K562 (cell line): ENCODE data around the gene FUT2. TPM values are rescaled to one million over a fixed set of nuclear protein-coding genes. Genes with fewer than 3 reads are reported as not detected.

Experiments used
- ATF1 ChIP-seq, 2 experiments: fragments of 450-650 bp in 1 of 2; IDR thresholded peaks; 2 replicates each; pipeline ENCODE4 v1.6.1; 2016; ENCODE audit warnings: missing compliant biosample characterization in 1 of 2, missing genetic modification characterization in 1 of 2
- ETV1 ChIP-seq: fragments of 450-650 bp; conservative IDR thresholded peaks from 2 replicates; pipeline ENCODE4 v1.6.1; 2016; ENCODE audit warnings: missing genetic modification characterization, control low read depth, low read depth, missing compliant biosample characterization
- ILK ChIP-seq: fragments of 450-650 bp; IDR thresholded peaks from 2 replicates; pipeline ENCODE4 v1.6.1; 2016; ENCODE audit warnings: missing genetic modification characterization, low read depth, mild to moderate bottlenecking, missing compliant biosample characterization, moderate library complexity, borderline replicate concordance
- KLF10 ChIP-seq: fragments of 250-450 bp; sonication (Bioruptor Pico); IDR thresholded peaks from 2 replicates; pipeline ENCODE4 v1.6.1; 2021; ENCODE audit warnings: matching md5 sums
- KLF16 ChIP-seq: IDR thresholded peaks from 2 replicates; pipeline ENCODE4 v1.6.1; 2016; ENCODE audit warnings: antibody characterized with exemption
- SP2 ChIP-seq: IDR thresholded peaks from 2 replicates; pipeline ENCODE4 v1.6.1; 2011; ENCODE audit warnings: mild to moderate bottlenecking, low read depth, low read length, moderate library complexity; ENCODE audit not compliant: poor library complexity, severe bottlenecking; ENCODE audit errors: extremely low read depth
- TAL1 ChIP-seq: fragments of 450-650 bp; IDR thresholded peaks from 2 replicates; pipeline ENCODE4 v1.6.1; 2016; ENCODE audit warnings: mild to moderate bottlenecking
- UBTF ChIP-seq, 2 experiments: IDR thresholded peaks; 2 replicates each; pipeline ENCODE4 v1.6.1; 2012; ENCODE audit warnings: improper control_type of control experiment in 2 of 2, low read depth in 2 of 2, low read length in 2 of 2, borderline replicate concordance in 1 of 2
- YBX1 ChIP-seq: fragments of 450-650 bp; IDR thresholded peaks from 2 replicates; pipeline ENCODE4 v1.7.1; 2016; ENCODE audit warnings: mild to moderate bottlenecking
- ZNF311 ChIP-seq: fragments of 250-450 bp; sonication (Bioruptor Pico); IDR thresholded peaks from 2 replicates; pipeline ENCODE4 v1.4.0; 2020; ENCODE audit warnings: mild to moderate bottlenecking, moderate library complexity
- ZNF644 ChIP-seq: fragments of 200-800 bp; sonication (Bioruptor generic); IDR thresholded peaks from 2 replicates; pipeline ENCODE4 v1.6.1; 2016; ENCODE audit warnings: low read depth, missing genetic modification characterization, missing compliant biosample characterization
- ZNF766 ChIP-seq: fragments of 200-800 bp; sonication (Bioruptor generic); conservative IDR thresholded peaks from 2 replicates; pipeline ENCODE4 v1.6.1; 2016; ENCODE audit warnings: missing genetic modification characterization, missing compliant biosample characterization
- polyA plus RNA-seq, 8 experiments: library from polyadenylated mRNA; depleted of rRNA in 4 of 8; stranded (reverse) in 5 of 8; unstranded in 3 of 8; fragments of >200 nt; fragmentation: Nextera tagmentation in 2 of 8; fragmentation: Illumina TruSeq in 1 of 8; extraction: Ambion mirVana in 2 of 8; extraction: Trizol in 1 of 8; gene quantifications; 2 replicates each; pipeline versions ENCODE4 v1.2.1 to v1.2.3, GENCODE V29; 2011 to 2014; ENCODE audit warnings: inconsistent platforms in 1 of 8, missing spikeins in 1 of 8
- total RNA-seq, 7 experiments: library from RNA; depleted of rRNA in 6 of 7; stranded (reverse); fragments of >200 nt in 6 of 7; fragmentation: Illumina TruSeq in 2 of 7; extraction: Trizol in 2 of 7; gene quantifications; 2 replicates each; pipeline versions ENCODE4 v1.2.1 to v1.2.3, GENCODE V29; 2011 to 2021; ENCODE audit warnings: low replicate concordance in 1 of 7
- TF ChIP-seq, protein P1 (sequence below): sonication (generic); formaldehyde crosslinking; IDR thresholded peaks from 2 replicates; pipeline ENCODE4 v1.8.0; 2022; ENCODE audit warnings: mild to moderate bottlenecking, missing genetic modification reagents, borderline replicate concordance
- TF ChIP-seq, protein P2 (sequence below): fragments of 450-650 bp; IDR thresholded peaks from 2 replicates; pipeline ENCODE4 v1.6.1; 2016; ENCODE audit warnings: low read depth

Gene FUT2
- total and polyA plus RNA-seq, 9 of the 15 experiments (the other 6 are each of a cell fraction or from before 2014, with no cell fraction given) = 0.03 to 0.04 TPM; not detected in 7

DNA sequence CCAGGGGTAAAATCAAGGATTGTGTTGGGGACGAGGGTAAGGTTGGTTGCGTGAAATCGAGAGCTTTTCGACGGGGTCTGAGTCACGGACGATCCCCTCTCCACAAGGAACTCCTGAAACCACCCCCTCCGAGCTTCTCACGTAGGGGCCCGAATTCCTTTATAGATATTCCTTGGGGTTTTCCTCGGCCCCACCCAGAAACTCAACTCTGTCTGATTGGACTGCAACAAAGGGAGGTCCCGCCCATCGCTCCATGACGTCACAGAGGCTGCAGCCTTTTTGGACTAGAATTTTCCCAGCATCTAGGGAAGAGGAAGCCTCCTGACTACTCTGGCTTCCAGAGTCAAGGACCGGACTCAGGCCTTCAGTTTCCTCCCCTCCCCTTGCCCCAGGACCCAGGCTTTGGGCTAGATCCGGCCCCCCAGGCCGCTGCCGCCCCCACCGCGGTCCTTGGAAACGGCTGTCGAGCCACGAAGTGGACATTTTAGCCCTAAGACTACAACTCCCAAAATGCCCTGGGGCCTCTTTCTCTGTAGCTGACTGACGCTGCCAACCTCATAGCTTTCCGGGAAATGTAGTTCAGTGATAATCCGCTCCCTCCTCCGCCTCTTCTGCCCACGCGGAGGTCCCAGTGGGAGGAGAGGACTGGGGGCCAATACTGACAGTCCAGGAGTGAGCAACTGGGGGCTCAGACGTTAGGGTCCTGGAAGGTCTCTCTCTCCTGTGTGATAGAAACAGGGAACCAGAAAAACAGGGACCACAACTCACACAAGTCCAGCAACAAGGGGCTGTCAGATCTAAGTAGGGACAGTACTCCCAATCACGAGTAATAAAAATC, 51.2 kb downstream of the FUT2 start, which contains the start of gene IZUMO1 (continued):
- no peak for TF ChIP-seq KLF10
- TF ChIP-seq, protein P1, sequence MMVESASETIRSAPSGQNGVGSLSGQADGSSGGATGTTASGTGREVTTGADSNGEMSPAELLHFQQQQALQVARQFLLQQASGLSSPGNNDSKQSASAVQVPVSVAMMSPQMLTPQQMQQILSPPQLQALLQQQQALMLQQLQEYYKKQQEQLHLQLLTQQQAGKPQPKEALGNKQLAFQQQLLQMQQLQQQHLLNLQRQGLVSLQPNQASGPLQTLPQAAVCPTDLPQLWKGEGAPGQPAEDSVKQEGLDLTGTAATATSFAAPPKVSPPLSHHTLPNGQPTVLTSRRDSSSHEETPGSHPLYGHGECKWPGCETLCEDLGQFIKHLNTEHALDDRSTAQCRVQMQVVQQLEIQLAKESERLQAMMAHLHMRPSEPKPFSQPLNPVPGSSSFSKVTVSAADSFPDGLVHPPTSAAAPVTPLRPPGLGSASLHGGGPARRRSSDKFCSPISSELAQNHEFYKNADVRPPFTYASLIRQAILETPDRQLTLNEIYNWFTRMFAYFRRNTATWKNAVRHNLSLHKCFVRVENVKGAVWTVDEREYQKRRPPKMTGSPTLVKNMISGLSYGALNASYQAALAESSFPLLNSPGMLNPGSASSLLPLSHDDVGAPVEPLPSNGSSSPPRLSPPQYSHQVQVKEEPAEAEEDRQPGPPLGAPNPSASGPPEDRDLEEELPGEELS (CRISPR knock-in tag) = peak; percentile 54; the same call in 1 of the 2 replicates
- no peak for TF ChIP-seq YBX1
- no peak for TF ChIP-seq TAL1
- TF ChIP-seq, protein P2, sequence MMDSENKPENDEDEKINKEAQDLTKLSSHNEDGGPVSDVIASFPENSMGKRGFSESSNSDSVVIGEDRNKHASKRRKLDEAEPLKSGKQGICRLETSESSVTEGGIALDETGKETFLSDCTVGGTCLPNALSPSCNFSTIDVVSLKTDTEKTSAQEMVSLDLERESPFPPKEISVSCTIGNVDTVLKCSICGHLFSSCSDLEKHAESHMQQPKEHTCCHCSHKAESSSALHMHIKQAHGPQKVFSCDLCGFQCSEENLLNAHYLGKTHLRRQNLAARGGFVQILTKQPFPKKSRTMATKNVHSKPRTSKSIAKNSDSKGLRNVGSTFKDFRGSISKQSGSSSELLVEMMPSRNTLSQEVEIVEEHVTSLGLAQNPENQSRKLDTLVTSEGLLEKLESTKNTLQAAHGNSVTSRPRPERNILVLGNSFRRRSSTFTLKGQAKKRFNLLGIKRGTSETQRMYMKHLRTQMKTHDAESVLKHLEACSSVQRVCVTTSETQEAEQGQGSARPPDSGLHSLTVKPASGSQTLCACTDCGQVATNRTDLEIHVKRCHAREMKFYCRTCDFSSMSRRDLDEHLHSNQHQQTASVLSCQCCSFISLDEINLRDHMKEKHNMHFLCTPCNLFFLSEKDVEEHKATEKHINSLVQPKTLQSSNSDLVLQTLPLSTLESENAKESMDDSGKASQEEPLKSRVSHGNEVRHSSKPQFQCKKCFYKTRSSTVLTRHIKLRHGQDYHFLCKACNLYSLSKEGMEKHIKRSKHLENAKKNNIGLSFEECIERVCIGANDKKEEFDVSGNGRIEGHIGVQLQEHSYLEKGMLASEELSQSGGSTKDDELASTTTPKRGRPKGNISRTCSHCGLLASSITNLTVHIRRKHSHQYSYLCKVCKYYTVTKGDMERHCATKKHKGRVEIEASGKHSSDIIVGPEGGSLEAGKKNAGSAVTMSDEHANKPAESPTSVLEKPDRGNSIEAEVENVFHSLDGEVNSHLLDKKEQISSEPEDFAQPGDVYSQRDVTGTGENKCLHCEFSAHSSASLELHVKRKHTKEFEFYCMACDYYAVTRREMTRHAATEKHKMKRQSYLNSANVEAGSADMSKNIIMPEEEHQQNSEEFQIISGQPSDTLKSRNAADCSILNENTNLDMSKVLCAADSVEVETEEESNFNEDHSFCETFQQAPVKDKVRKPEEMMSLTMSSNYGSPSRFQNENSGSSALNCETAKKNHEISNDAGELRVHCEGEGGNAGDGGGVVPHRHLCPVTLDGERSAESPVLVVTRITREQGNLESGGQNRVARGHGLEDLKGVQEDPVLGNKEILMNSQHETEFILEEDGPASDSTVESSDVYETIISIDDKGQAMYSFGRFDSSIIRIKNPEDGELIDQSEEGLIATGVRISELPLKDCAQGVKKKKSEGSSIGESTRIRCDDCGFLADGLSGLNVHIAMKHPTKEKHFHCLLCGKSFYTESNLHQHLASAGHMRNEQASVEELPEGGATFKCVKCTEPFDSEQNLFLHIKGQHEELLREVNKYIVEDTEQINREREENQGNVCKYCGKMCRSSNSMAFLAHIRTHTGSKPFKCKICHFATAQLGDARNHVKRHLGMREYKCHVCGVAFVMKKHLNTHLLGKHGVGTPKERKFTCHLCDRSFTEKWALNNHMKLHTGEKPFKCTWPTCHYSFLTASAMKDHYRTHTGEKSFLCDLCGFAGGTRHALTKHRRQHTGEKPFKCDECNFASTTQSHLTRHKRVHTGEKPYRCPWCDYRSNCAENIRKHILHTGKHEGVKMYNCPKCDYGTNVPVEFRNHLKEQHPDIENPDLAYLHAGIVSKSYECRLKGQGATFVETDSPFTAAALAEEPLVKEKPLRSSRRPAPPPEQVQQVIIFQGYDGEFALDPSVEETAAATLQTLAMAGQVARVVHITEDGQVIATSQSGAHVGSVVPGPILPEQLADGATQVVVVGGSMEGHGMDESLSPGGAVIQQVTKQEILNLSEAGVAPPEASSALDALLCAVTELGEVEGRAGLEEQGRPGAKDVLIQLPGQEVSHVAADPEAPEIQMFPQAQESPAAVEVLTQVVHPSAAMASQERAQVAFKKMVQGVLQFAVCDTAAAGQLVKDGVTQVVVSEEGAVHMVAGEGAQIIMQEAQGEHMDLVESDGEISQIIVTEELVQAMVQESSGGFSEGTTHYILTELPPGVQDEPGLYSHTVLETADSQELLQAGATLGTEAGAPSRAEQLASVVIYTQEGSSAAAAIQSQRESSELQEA = no peak
- TF ChIP-seq ZNF644 = peak; percentile 87
- TF ChIP-seq KLF16 = no peak
- TF ChIP-seq SP2 = peak; percentile 3
- TF ChIP-seq ZNF766 = peak; percentile 95
- TF ChIP-seq ZNF311 (CRISPR knock-in tag) = no peak
- peak; percentile 69 for TF ChIP-seq ATF1 (CRISPR knock-in tag; IDR thresholded peaks at IDR 0.05)
- peak; percentile 97 for TF ChIP-seq ATF1 (tag; IDR thresholded peaks at IDR 0.05)
- no peak for TF ChIP-seq UBTF (IDR thresholded peaks at IDR 0.05; ENCODE audit: borderline replicate concordance in 1 of 2, low read depth in 2 of 2, low read length in 2 of 2)
- TF ChIP-seq ILK (tag) = no peak
- 0 out of 2 replicates have a peak, but pooled peaks have one; percentile 25 for TF ChIP-seq ETV1 (tag)
